Mesothelial cell of epicardium (in vitro differentiated cells): ENCODE results near the gene DFFB. TPM values are rescaled to one million over a fixed set of nuclear protein-coding genes. Genes with fewer than 3 reads are reported as not detected.

Experiments used
- DNase-seq, 2 experiments: peaks; one replicate each; pipeline ENCODE4 v3.0.0; 2021; ENCODE audit warnings: low spot score in 2 of 2; ENCODE audit not compliant: unreplicated experiment in 2 of 2
- H3K27ac Mint-ChIP-seq: 2 replicates; pipeline ENCODE4 v1.8.0; 2021; ENCODE audit warnings: mixed read lengths
- H3K27me3 Mint-ChIP-seq: 2 replicates; pipeline ENCODE4 v1.8.0; 2021; ENCODE audit warnings: low read depth, mixed read lengths
- H3K36me3 Mint-ChIP-seq: 2 replicates; pipeline ENCODE4 v1.8.0; 2021; ENCODE audit warnings: mixed read lengths
- H3K4me1 Mint-ChIP-seq: 2 replicates; pipeline ENCODE4 v1.8.0; 2021; ENCODE audit warnings: mixed read lengths
- H3K4me3 Mint-ChIP-seq: 2 replicates; pipeline ENCODE4 v1.8.0; 2021; ENCODE audit warnings: mild to moderate bottlenecking, moderate library complexity, mixed read lengths
- H3K9me3 Mint-ChIP-seq: 2 replicates; pipeline ENCODE4 v1.8.0; 2021; ENCODE audit warnings: mixed read lengths
- CTCF ChIP-seq: fragments of 200-600 bp; sonication (generic); IDR thresholded peaks from one replicate; pipeline ENCODE4 v1.5.0; 2021; ENCODE audit warnings: antibody characterized with exemption; ENCODE audit not compliant: unreplicated experiment
- total RNA-seq: library from RNA; stranded (reverse); gene quantifications from 3 replicates; pipeline ENCODE4 v1.2.1, GENCODE V29; 2021

Gene DFFB
- total RNA-seq, 1 donor from 2014 or later: 11.0 TPM

GRCh38 chr1:3904843-3905185 is 47.5 kb downstream of the DFFB start:
- no peak overlapping the region for H3K27ac Mint-ChIP-seq

GRCh38 chr1:3905266-3905952 is 48.1 kb downstream of the DFFB start:
- no peak overlapping the region for H3K4me3 Mint-ChIP-seq
- H3K27ac Mint-ChIP-seq: no peak overlapping the region
- TF ChIP-seq CTCF: no peak
- peaks cover 2% of the 10 kb centered on the region for H3K4me1 Mint-ChIP-seq
- peaks cover 16% of the 10 kb centered on the region for H3K27me3 Mint-ChIP-seq
- no peaks in the 10 kb centered on the region for H3K9me3 Mint-ChIP-seq
- no peaks in the 10 kb centered on the region for H3K36me3 Mint-ChIP-seq
- no peak for DNase-seq

More at GRCh38 chr1:3904843-3905185, 47.5 kb downstream of the DFFB start:
- no peak for DNase-seq
- H3K36me3 Mint-ChIP-seq: no peaks in the 10 kb centered on the region
- H3K27me3 Mint-ChIP-seq: peaks cover 14% of the 10 kb centered on the region
- H3K4me1 Mint-ChIP-seq: peaks cover 2% of the 10 kb centered on the region
- H3K9me3 Mint-ChIP-seq: no peaks in the 10 kb centered on the region
- no peak for TF ChIP-seq CTCF
- no peak overlapping the region for H3K4me3 Mint-ChIP-seq

GRCh38 chr1:3905953-3906671 is 48.8 kb downstream of the DFFB start:
- peaks cover 5% of the 10 kb centered on the region for H3K4me1 Mint-ChIP-seq
- no peak for TF ChIP-seq CTCF
- DNase-seq: no peak
- H3K4me3 Mint-ChIP-seq: no peak overlapping the region
- no peak overlapping the region for H3K27ac Mint-ChIP-seq
- H3K27me3 Mint-ChIP-seq: peaks cover 23% of the 10 kb centered on the region
- no peaks in the 10 kb centered on the region for H3K36me3 Mint-ChIP-seq
- H3K9me3 Mint-ChIP-seq: no peaks in the 10 kb centered on the region

GRCh38 chr1:3906672-3907020 is 49.4 kb downstream of the DFFB start:
- Mint-ChIP-seq H3K9me3 (no peaks in the 10 kb centered on the region), H3K27ac (no peak overlapping the region), H3K36me3 (no peaks in the 10 kb centered on the region), H3K4me3 (no peak overlapping the region), H3K4me1 (peaks cover 6% of the 10 kb centered on the region), H3K27me3 (peaks cover 28% of the 10 kb centered on the region)
- no peak for DNase-seq
- no peak for TF ChIP-seq CTCF

- Mint-ChIP-seq H3K4me1 (peaks cover 6% of the 10 kb centered on the region), H3K9me3 (no peaks in the 10 kb centered on the region), H3K36me3 (no peaks in the 10 kb centered on the region)
Measured at GRCh38 chr1:3907031-3907534, 49.8 kb downstream of the DFFB start.

More at GRCh38 chr1:3907031-3907534, 49.8 kb downstream of the DFFB start:
- Mint-ChIP-seq H3K27ac (no peak overlapping the region), H3K4me3 (no peak overlapping the region), H3K27me3 (peaks cover 32% of the 10 kb centered on the region)
- DNase-seq: no peak
- no peak for TF ChIP-seq CTCF
